Tibial nerve (tissue), 4 donors: ENCODE measurements around the gene AVL9.

Experiments
- EP300 ChIP-seq, 2 donors: sonication (generic); formaldehyde crosslinking; IDR thresholded peaks; one replicate each; pipeline ENCODE4 v1.6.1; 2017; ENCODE audit warnings: antibody characterized with exemption in 2 of 2, mild to moderate bottlenecking in 1 of 2
- POLR2A ChIP-seq, 2 donors: fragments of 450-650 bp; IDR thresholded peaks; one replicate each; pipeline ENCODE4 v1.6.1; 2017; ENCODE audit warnings: antibody characterized with exemption in 2 of 2, mild to moderate bottlenecking in 2 of 2, moderate library complexity in 2 of 2
- TF ChIP-seq, protein P1 (sequence below), 5 experiments: fragments of 200-600 bp in 3 of 5; fragments of 450-650 bp in 2 of 5; sonication (generic) in 3 of 5; IDR thresholded peaks; one replicate each; pipeline ENCODE4 v1.5.1; 2016 to 2019; ENCODE audit warnings: antibody characterized with exemption in 5 of 5, mild to moderate bottlenecking in 3 of 5, moderate library complexity in 2 of 5

DNA sequence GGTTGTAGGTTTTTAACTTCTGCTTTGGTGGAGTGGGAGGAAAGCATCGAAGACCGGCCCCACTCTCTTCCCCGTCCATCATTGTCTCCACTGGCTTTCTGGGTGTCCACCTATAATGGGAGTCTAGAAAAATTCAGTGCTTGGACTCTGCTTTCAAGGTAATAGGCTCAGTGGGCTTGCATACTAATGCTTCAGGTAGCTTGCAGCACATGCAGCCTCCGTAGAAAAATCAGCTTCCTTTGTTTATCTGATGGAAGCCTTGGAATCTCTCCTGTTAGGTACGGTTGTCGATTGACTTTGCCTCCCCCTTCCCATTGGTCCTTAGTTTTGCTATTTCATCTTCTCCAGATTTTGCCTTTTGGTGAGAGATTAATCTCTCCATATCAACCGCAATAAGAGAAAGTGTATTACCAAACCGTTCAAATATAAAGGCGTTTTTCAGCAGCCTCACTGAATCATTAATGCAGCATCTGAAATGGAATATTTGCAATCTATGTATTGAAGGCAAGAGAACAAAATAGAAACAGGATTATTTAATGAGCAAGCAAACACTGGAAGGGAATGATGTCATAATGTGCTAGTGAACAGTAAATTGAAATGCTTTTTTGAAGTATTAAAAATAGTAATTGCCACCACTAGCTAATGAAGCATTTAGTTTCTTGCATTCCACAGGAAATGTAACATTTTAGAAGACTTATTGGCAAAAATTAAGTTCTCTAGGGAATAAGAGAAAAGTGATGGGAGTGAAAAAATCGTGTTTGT, 944 bp downstream of the AVL9 start:
- TF ChIP-seq, protein P1, sequence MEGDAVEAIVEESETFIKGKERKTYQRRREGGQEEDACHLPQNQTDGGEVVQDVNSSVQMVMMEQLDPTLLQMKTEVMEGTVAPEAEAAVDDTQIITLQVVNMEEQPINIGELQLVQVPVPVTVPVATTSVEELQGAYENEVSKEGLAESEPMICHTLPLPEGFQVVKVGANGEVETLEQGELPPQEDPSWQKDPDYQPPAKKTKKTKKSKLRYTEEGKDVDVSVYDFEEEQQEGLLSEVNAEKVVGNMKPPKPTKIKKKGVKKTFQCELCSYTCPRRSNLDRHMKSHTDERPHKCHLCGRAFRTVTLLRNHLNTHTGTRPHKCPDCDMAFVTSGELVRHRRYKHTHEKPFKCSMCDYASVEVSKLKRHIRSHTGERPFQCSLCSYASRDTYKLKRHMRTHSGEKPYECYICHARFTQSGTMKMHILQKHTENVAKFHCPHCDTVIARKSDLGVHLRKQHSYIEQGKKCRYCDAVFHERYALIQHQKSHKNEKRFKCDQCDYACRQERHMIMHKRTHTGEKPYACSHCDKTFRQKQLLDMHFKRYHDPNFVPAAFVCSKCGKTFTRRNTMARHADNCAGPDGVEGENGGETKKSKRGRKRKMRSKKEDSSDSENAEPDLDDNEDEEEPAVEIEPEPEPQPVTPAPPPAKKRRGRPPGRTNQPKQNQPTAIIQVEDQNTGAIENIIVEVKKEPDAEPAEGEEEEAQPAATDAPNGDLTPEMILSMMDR (IDR thresholded peaks at IDR 0.05), result no peak
- no peak for TF ChIP-seq POLR2A (IDR thresholded peaks at IDR 0.05)
- no peak for TF ChIP-seq EP300 (IDR thresholded peaks at IDR 0.05)
